SJSA1 (cell line): ENCODE data around the gene CDK5R1. TPM values are rescaled to one million over a fixed set of nuclear protein-coding genes. Genes with fewer than 3 reads are reported as not detected.
"Not testable (repeated sequence)": the region's sequence is repeated elsewhere in the genome, so short reads cannot be mapped to it uniquely, and the experiment has no call there.

Experiments
- DNase-seq, 2 experiments: peaks; one replicate each; pipeline ENCODE4 v3.0.0-alpha.2; 2015 to 2020; ENCODE audit warnings: low spot score in 2 of 2, low read depth in 1 of 2
- H3K27ac ChIP-seq: fragments of 250-450 bp; sonication (Bioruptor Pico); 2 replicates; pipeline ENCODE4 v1.5.1; 2020; ENCODE audit warnings: mild to moderate bottlenecking, moderate library complexity
- H3K27me3 ChIP-seq: fragments of 250-450 bp; sonication (Bioruptor Pico); replicated peaks from 2 replicates; pipeline ENCODE4 v1.5.1; 2020; ENCODE audit warnings: mild to moderate bottlenecking, moderate library complexity
- H3K36me3 ChIP-seq: fragments of 250-450 bp; sonication (Bioruptor Pico); 2 replicates; pipeline ENCODE4 v1.5.1; 2020; ENCODE audit warnings: mild to moderate bottlenecking
- H3K4me1 ChIP-seq: fragments of 250-450 bp; sonication (Bioruptor Pico); replicated peaks from 2 replicates; pipeline ENCODE4 v1.6.1; 2021; ENCODE audit warnings: mild to moderate bottlenecking
- H3K4me3 ChIP-seq: fragments of 250-450 bp; sonication (Bioruptor Pico); 2 replicates; pipeline ENCODE4 v1.5.1; 2020; ENCODE audit warnings: mild to moderate bottlenecking
- H3K9me3 ChIP-seq: fragments of 250-450 bp; sonication (Bioruptor Pico); replicated peaks from 2 replicates; pipeline ENCODE4 v1.5.1; 2020; ENCODE audit warnings: mild to moderate bottlenecking
- total RNA-seq: library from RNA; depleted of rRNA; stranded (reverse); fragments of >200 nt; shearing (Covaris generic); gene quantifications from 2 replicates; pipeline ENCODE4 v1.2.3, GENCODE V29; 2014; rRNA removed

The CDK5R1 gene
- 2.5 and 2.9 TPM in 2 replicates for total RNA-seq

DNA sequence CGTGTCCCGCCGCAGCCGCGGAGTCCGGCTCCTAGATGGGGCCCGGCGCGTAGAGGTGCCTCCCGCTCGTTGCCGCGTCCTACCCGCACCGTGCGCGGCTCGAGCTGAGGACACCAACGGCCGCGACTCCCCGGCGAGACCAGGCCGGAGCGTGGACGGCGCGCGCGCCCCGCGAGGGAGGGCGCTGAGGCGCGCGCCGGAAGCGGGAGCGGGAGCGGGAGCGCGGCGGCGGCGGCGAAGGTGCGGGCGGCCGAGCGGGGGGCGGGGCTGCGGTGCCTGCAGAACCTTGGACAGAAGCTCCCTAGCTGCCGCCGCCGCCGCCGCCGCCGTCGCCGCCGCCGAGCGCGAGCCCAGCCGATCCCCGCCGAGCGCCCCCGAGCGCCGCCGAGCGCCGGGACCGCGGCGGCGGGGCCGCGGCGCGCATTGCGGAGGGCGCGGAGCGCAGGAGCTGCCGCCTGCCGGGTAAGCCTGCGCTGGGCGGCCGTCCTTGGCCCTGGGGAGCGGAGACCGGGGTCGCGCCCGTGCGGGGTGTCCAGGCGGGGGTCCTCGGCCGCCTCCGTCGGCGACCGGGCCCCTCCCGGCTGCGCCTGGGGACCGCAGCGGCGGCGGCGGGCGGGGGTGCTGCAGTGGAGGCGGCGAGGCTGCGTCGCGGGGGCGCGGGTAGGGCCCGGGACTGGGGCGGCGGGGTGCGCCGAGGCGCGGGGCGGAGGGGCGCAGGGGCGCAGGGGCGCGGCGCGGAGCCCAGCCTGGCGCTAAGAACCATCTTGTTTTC is at the start of gene CDK5R1:
Gene CDK5R1 (plus strand): TSS at position 293 of the 772 bp plus-strand sequence. CDS start 628 bp downstream, outside the sequence.
- H3K27me3 ChIP-seq, result no peaks in the 10 kb centered on the region
- DNase-seq, result peak; percentile 46 to 62
- H3K4me3 ChIP-seq, result peak within 1 kb of the TSS; percentile 79
- peaks cover 24% of the 10 kb centered on the region for H3K36me3 ChIP-seq
- no peak within 1 kb of the TSS for H3K27ac ChIP-seq
- no peaks in the 10 kb centered on the region for H3K9me3 ChIP-seq
- peaks cover 18% of the 10 kb centered on the region for H3K4me1 ChIP-seq

DNA sequence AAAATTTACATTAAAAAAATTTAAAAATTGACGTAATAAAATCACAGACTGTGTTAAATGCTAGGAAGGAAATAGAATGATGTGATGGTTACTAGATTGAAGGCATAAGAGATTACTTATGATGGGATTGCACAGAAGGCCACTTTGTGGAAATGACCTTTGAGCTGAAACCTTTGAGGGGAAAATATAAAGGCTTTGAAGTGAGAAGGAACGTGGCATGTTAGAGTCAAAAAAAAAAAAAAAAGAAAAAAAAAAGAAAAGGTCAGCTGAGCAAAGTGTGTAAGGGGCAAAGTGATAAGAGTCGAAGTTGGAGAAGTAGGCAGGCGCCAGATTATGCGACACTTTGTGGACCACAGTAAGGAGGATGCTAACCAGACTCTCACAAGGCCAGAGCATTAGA is 46.1 kb upstream of the CDK5R1 start:
- DNase-seq, result no peak
- peaks cover 11% of the 10 kb centered on the region for H3K36me3 ChIP-seq
- H3K27ac ChIP-seq, result no peak overlapping the region
- H3K27me3 ChIP-seq, result peaks cover 3% of the 10 kb centered on the region; the same call in 1 of the 2 replicates
- H3K9me3 ChIP-seq, result 0 out of 2 replicates have a peak, but pooled peaks cover 3% of the 10 kb centered on the region
- no peak overlapping the region for H3K4me3 ChIP-seq
- peaks cover 3% of the 10 kb centered on the region for H3K4me1 ChIP-seq

DNA sequence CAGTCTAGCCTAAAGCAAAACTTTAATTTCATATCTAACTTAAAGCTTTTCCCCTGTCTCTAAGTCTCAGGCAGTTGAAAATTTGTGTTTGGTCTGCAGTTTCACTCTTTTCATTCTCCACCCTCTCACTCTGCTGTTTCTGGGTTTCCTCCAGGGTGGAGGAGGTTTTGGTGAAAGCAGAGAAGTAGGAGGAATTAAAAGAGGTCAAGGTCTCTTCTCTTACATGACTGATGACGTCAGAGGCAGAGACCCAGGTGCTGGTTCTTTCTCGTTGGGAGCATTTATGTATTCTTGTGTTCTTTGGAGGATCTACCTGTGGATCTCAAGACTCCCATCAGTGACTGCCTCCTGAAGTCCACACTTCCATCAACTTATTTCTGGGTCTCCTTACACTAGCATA is 44.9 kb upstream of the CDK5R1 start:
- peaks cover 3% of the 10 kb centered on the region; the same call in 1 of the 2 replicates for H3K27me3 ChIP-seq
- H3K4me1 ChIP-seq, result peaks cover 10% of the 10 kb centered on the region
- no peak for DNase-seq
- peaks cover 20% of the 10 kb centered on the region for H3K36me3 ChIP-seq
- H3K4me3 ChIP-seq, result no peak overlapping the region
- no peaks in the 10 kb centered on the region for H3K9me3 ChIP-seq
- no peak overlapping the region for H3K27ac ChIP-seq

DNA sequence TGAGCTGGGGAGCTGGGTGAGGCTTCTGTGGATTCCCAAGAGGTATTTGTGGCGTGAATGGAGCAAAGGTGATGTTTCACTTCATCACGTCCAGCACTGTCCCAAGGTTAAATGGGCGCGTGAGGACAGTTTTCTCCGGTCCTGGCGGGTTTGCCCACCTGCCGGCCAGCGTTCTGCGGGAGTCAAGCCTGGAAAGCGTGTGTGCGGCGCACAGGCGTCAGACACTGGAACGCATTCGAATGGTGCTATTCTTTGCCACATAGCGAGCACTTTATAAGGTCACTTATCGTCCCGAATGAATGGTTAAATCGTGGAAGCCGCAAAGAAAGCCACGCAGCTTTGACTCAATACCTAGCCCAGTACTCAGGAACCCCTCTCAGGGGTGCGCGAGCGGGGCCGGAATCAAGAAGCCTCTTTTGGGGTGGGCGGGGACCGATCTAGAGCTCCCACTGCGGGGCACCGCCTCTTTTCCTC is 42.9 kb upstream of the CDK5R1 start:
- H3K9me3 ChIP-seq, result no peaks in the 10 kb centered on the region
- no peak for DNase-seq
- peaks cover 3% of the 10 kb centered on the region; the same call in 1 of the 2 replicates for H3K27me3 ChIP-seq
- H3K4me1 ChIP-seq, result peaks cover 10% of the 10 kb centered on the region
- H3K4me3 ChIP-seq, result peak overlapping the region; percentile 88
- no peak overlapping the region for H3K27ac ChIP-seq
- H3K36me3 ChIP-seq, result peaks cover 38% of the 10 kb centered on the region

DNA sequence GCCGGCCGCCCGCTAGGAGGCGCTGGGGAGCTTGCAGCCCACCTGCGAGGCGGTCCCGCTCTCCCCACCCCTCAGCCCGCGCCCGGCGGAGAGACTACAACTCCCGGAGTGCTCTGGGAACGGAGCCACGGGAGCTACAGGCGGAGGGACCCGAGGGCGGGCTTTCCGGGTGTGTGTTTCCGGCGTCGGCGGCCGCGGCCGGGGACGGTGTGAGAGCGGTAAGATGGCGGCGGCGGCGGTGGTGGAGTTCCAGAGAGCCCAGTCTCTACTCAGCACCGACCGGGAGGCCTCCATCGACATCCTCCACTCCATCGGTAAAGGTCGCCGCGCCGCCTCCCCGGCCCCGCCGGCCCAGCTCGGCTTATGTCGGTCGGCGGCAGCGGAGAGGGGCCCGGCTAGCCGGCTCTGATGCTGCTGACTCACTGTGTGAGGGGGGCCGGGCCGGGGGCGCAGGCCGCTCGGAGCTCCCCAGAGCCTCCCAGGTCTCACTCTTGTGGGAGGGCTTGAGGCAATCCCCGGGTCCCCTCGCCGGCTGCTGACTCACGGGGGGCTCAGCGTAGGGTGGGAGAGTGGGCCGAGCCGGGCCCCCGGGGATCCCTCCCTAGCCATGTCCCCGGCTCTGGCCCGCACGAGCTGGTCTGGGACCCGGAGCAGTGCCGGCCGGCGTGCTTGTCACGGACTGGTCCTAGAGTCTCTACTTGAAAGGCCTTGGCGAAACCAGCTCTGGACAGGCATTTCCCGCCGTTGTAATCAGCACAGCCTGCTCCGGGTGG is 42.3 kb upstream of the CDK5R1 start, which contains the start of gene PSMD11:
Gene PSMD11 (plus strand): TSS at position 210 of the 773 bp plus-strand sequence. CDS start 14 bp downstream, at position 224.
- peaks cover 3% of the 10 kb centered on the region; the same call in 1 of the 2 replicates for H3K27me3 ChIP-seq
- peak within 1 kb of the TSS; percentile 88 for H3K4me3 ChIP-seq
- peak; percentile 93 to 98 for DNase-seq
- peak within 1 kb of the TSS; percentile 90 for H3K27ac ChIP-seq
- no peaks in the 10 kb centered on the region for H3K9me3 ChIP-seq
- H3K36me3 ChIP-seq, result peaks cover 44% of the 10 kb centered on the region
- H3K4me1 ChIP-seq, result peaks cover 10% of the 10 kb centered on the region

DNA sequence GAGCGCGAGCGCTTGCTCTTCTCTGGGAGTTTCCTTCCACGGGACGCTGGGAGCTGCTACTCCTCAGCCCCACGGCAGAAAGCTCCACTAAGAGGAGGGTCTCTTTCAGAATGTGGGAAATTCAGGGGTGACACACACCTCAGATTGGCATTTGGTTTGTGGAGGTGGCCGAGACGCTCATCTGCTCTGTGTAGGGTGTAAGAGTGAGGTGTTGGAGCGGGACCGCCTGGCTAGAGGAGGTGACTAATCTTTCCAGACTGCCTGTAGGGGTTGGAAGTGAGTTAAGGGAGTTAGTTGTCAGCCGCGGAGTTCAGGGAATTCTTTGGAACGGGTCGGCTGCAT is 41.7 kb upstream of the CDK5R1 start:
- H3K27ac ChIP-seq, result peak overlapping the region; percentile 90
- peaks cover 50% of the 10 kb centered on the region for H3K36me3 ChIP-seq
- peaks cover 10% of the 10 kb centered on the region for H3K4me1 ChIP-seq
- H3K27me3 ChIP-seq, result peaks cover 3% of the 10 kb centered on the region; the same call in 1 of the 2 replicates
- peak overlapping the region; percentile 88 for H3K4me3 ChIP-seq
- no peaks in the 10 kb centered on the region for H3K9me3 ChIP-seq
- peak; percentile 60 to 64 for DNase-seq

DNA sequence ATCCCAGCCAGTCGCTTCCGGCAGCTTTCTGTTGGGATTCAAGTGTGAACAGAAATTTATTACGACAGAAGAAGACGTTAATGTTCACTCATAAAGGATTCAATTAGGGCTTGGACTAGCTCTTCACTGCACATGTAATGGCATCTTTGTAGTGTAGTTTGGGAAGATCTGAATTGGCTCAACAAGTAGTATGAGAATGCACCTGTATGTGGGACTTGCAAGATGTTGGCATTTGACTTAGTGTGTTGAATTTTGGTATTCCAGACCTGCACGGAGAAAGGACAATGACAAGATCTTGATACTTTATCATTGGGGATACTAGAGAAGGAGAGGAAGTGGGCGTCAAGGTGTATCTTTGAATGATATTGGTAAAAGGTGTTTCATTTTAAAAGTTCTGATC is 41.3 kb upstream of the CDK5R1 start:
- peaks cover 54% of the 10 kb centered on the region for H3K36me3 ChIP-seq
- no peak for DNase-seq
- H3K4me3 ChIP-seq, result peak overlapping the region; percentile 88
- H3K27ac ChIP-seq, result peak overlapping the region; percentile 90; the same call in 1 of the 2 replicates
- H3K9me3 ChIP-seq, result no peaks in the 10 kb centered on the region
- peaks cover 10% of the 10 kb centered on the region for H3K4me1 ChIP-seq
- H3K27me3 ChIP-seq, result peaks cover 3% of the 10 kb centered on the region; the same call in 1 of the 2 replicates

DNA sequence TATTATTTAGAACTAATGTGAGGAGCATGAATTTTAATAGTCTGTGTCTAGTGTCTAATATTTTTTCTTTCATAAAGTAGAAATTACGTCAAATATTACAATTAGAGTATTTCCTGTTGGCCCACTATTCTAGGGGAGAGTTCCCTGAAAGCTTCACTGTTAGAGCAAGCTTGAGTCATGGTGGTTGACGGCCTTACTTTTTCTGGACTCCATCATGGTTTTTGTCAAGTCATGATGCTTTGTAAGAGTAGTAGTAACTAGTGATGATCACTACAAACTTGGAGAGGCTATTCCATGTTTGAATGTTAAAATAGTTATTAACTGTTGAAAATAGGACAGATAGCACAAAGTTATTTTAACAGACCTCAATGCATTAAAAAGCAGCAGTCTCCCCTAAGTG is 40.8 kb upstream of the CDK5R1 start:
- peaks cover 57% of the 10 kb centered on the region for H3K36me3 ChIP-seq
- H3K9me3 ChIP-seq, result no peaks in the 10 kb centered on the region
- DNase-seq, result no peak
- H3K4me1 ChIP-seq, result peaks cover 10% of the 10 kb centered on the region
- H3K4me3 ChIP-seq, result no peak overlapping the region; the same call in 1 of the 2 replicates
- no peak overlapping the region; the same call in 1 of the 2 replicates for H3K27ac ChIP-seq
- H3K27me3 ChIP-seq, result peaks cover 3% of the 10 kb centered on the region; the same call in 1 of the 2 replicates

DNA sequence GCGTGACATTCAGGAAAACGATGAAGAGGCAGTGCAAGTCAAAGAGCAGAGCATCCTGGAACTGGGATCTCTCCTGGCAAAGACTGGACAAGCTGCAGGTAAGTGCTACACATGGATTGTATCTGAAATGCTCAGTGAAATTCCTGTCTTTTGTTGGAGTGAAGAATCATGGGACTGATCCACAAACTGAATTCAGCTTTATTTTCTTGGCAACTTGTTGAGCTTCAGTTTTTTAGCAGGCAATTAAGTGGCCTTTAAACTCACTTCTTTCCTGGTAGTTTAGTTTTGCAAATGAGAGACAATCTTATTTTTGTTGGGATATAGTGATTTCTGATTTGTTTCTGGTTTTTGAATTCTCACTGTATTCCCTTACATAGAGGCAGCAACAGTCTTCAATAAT is 39.8 kb upstream of the CDK5R1 start:
- no peaks in the 10 kb centered on the region for H3K9me3 ChIP-seq
- H3K36me3 ChIP-seq, result peaks cover 65% of the 10 kb centered on the region
- H3K4me3 ChIP-seq, result no peak overlapping the region
- no peak for DNase-seq
- peaks cover 10% of the 10 kb centered on the region for H3K4me1 ChIP-seq
- H3K27ac ChIP-seq, result no peak overlapping the region
- H3K27me3 ChIP-seq, result peaks cover 3% of the 10 kb centered on the region; the same call in 1 of the 2 replicates

DNA sequence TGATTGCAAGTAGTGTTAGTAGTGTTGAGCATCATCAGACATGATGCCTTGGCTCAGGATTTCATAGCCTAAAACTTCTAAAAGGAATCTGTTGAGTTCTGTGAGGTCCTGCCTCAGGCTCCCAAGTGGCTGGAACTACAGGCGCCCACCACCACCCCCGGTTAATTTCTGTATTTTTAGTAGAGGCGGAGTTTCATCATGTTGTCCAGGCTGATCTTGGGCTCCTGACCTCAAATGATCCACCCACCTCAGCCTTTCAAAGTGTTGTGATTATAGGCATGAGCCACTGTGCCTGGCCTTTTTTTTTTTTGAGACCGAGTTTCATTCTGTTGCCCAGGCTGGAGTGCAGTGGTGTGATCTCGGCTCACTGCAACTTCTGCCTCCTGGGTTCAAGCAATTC is 36.8 kb upstream of the CDK5R1 start:
- no peak overlapping the region for H3K4me3 ChIP-seq
- peaks cover 89% of the 10 kb centered on the region for H3K36me3 ChIP-seq
- H3K27ac ChIP-seq, result no peak overlapping the region
- peaks cover 10% of the 10 kb centered on the region for H3K4me1 ChIP-seq
- H3K9me3 ChIP-seq, result no peaks in the 10 kb centered on the region
- DNase-seq, result no peak
- H3K27me3 ChIP-seq, result no peaks in the 10 kb centered on the region

DNA sequence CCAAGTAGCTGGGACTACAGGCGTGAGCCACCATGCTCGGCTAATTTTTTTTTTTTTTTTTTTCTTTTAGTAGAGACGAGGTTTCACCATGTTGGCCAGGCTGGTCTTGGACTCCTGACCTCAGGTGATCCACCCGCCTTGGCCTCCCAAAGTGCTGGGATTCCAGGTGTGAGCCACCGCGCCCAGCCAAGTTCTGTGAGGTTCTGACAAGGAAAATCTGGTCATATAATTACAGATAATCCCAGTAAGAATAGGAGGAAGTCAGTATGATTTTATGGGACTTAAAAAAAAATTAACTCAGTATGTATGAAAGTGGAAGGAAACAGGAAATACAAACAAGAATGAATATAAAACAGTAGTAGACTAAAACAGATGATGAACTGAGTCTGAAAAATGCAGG is 36.4 kb upstream of the CDK5R1 start:
- DNase-seq, H3K9me3 ChIP-seq, H3K27me3 ChIP-seq, H3K27ac ChIP-seq, H3K4me3 ChIP-seq: not testable (repeated sequence)
- Histone ChIP-seq H3K36me3 (peaks cover 92% of the 10 kb centered on the region), H3K4me1 (peaks cover 10% of the 10 kb centered on the region)

DNA sequence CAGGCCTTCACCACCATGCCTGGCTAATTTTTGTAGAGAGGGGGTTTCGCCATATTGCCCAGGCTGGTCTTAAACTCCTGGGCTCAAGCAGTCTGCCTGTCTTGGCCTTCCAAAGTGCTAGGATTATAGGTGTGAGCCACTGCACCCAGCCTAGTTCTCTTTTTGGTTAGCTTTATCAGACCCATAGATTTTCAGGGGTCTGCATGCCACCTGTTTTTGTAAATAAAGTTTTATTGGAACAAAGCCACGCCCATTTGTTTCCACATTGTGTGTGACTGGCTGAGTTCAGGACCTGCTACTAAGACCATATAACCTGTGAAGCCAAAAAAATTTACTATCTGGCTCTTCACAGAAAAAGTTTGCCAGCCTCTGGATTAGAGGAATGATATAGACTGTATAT is 34.9 kb upstream of the CDK5R1 start:
- Histone ChIP-seq H3K36me3 (peaks cover 91% of the 10 kb centered on the region), H3K4me1 (no peaks in the 10 kb centered on the region), H3K4me3 (no peak overlapping the region), H3K9me3 (no peaks in the 10 kb centered on the region), H3K27ac (no peak overlapping the region), H3K27me3 (no peaks in the 10 kb centered on the region)
- DNase-seq, result no peak

DNA sequence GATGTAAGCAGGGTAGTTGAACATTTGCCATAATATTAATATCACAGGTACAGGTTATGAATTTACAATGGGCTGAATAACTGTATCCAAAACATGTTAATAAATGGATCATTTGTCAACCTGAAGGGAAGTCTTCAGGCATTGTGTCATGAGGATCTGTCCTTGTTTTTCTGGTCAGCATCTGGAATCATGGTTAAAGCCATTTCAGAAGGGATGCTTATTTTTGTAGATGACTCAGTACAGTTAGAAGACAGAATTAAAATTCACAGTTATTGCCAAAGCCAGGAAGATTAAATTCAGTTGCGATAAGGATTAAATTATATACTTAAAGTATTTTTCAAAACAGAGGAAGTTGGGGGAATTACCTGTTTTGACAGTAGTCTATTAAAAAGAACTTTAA is 34.5 kb upstream of the CDK5R1 start:
- no peaks in the 10 kb centered on the region for H3K9me3 ChIP-seq
- H3K27ac ChIP-seq, result no peak overlapping the region
- no peaks in the 10 kb centered on the region for H3K27me3 ChIP-seq
- DNase-seq, result no peak
- H3K36me3 ChIP-seq, result peaks cover 91% of the 10 kb centered on the region
- H3K4me3 ChIP-seq, result no peak overlapping the region
- no peaks in the 10 kb centered on the region for H3K4me1 ChIP-seq

DNA sequence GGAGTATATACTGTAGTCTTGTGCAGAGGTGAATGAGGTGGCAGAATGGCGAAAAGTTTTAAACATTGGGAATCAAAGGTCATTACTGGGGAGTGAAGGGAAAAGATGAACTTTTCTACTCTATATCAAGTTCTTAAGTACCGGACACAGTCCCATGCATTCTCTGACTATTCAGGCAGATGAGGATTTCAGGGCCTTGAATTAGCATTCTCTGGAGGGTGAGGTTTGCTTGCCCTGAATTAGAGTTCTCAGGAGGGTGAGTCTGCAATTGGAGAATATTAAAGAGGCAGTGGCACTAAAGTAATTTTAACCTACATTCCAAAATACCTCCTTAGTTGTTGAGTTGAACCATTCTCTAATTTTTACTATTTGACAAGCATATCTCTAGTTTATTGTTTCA is 33.4 kb upstream of the CDK5R1 start:
- no peaks in the 10 kb centered on the region for H3K27me3 ChIP-seq
- H3K4me1 ChIP-seq, result no peaks in the 10 kb centered on the region
- H3K9me3 ChIP-seq, result no peaks in the 10 kb centered on the region
- H3K36me3 ChIP-seq, result peaks cover 92% of the 10 kb centered on the region
- no peak overlapping the region for H3K4me3 ChIP-seq
- no peak for DNase-seq
- no peak overlapping the region for H3K27ac ChIP-seq
